ENCODE measurements around the gene NOX5. TPM values are rescaled to one million over a fixed set of nuclear protein-coding genes. Genes with fewer than 3 reads are reported as not detected.

Gene NOX5
- total RNA-seq, 1 experiment from 2014 or later, result not detected

DNA sequence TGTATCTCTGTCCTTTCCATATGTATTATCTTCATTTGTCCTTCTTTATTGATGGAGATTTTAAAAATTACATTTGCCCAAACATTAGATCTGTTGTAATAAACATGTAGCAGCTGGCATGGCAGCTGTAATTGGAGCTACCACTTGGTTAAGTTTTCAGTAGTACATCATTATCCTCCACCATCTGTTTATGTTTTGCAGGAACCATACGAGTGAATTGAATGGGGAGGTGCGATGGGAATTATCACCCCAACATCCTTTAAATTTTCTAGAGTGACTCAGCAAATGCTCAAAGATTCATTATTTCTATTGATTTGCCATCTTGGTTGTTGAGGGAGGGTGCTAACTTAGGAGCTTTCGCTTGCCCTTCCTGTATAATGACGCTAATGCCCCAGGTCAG is 32.6 kb upstream of the NOX5 start:
- ChIA-PET POLR2A (ENCODE audit: low non-redundant PET) (no interaction called here), CTCF (no interaction called here)
- no TSS peak for BruUV-seq (replicated peaks)
- peaks cover 4% of the 10 kb centered on the region for H3K9me3 ChIP-seq (ENCODE audit: low read depth, low read length, poor library complexity, severe bottlenecking)
- TF ChIP-seq EZH2 (IDR thresholded peaks at IDR 0.05; ENCODE audit: borderline replicate concordance, low read depth, low read length, poor library complexity, severe bottlenecking), result no peak
- no peak for TF ChIP-seq CTCF (conservative IDR thresholded peaks at IDR 0.05; ENCODE audit: low read depth, low read length)
- H3K27ac ChIP-seq (ENCODE audit: low read depth, low read length, poor library complexity, severe bottlenecking), result no peak overlapping the region
- DNase-seq (ENCODE audit: low spot score), result no peak
- H3K4me1 ChIP-seq (ENCODE audit: insufficient read depth, low read length, poor library complexity, severe bottlenecking), result no peaks in the 10 kb centered on the region
- intact Hi-C loops (cut with micrococcal nuclease; ENCODE audit: unreplicated experiment), result no loop called here
- H3K36me3 ChIP-seq (ENCODE audit: insufficient read depth, low read length, poor library complexity, severe bottlenecking), result no peaks in the 10 kb centered on the region
- H3K4me3 ChIP-seq (ENCODE audit: low read depth, low read length, poor library complexity, severe bottlenecking), result no peak overlapping the region
- H3K27me3 ChIP-seq (replicated peaks; ENCODE audit: insufficient read depth, low read depth, low read length, poor library complexity), result no peaks in the 10 kb centered on the region

DNA sequence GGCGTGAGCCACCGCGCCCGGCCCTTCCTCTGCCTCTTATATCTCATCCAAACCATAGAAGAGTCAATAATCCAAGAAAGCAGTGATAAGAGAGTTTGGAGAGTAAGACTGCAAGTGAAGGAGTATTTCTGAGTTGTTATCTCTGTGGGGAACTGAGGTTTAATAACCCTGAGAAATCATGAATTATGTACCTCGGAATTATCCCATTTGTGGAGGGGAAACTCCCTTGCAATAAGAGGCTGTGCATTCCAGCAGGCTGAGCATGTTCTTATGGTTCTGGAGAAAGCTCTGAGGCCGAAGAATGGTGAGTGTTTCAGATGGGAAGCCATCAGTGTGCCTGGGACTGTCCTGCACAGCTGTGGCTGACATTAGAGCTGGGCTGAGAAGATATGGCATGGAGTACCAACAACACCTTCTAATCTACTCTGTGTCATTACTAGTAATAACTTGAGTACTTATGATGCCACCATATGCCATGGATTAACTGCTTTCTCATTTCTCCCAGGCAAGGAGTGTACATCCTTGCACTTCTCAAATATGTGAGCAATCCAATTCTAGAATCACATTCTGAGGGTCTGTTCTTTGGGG is 31.4 kb upstream of the NOX5 start:
- DNase-seq (ENCODE audit: low spot score), result no peak
- H3K27ac ChIP-seq (ENCODE audit: low read depth, low read length, poor library complexity, severe bottlenecking), result no peak overlapping the region
- no TSS peak for BruUV-seq (replicated peaks)
- ChIA-PET POLR2A (ENCODE audit: low non-redundant PET) (no interaction called here), CTCF (no interaction called here)
- TF ChIP-seq EZH2 (IDR thresholded peaks at IDR 0.05; ENCODE audit: borderline replicate concordance, low read depth, low read length, poor library complexity, severe bottlenecking) (no peak), CTCF (conservative IDR thresholded peaks at IDR 0.05; ENCODE audit: low read depth, low read length) (no peak)
- no peaks in the 10 kb centered on the region for H3K4me1 ChIP-seq (ENCODE audit: insufficient read depth, low read length, poor library complexity, severe bottlenecking)
- no peaks in the 10 kb centered on the region for H3K36me3 ChIP-seq (ENCODE audit: insufficient read depth, low read length, poor library complexity, severe bottlenecking)
- H3K9me3 ChIP-seq (ENCODE audit: low read depth, low read length, poor library complexity, severe bottlenecking), result no peaks in the 10 kb centered on the region
- intact Hi-C loops (cut with micrococcal nuclease; ENCODE audit: unreplicated experiment), result no loop called here
- H3K27me3 ChIP-seq (replicated peaks; ENCODE audit: insufficient read depth, low read depth, low read length, poor library complexity), result no peaks in the 10 kb centered on the region
- H3K4me3 ChIP-seq (ENCODE audit: low read depth, low read length, poor library complexity, severe bottlenecking), result no peak overlapping the region

- H3K27me3 ChIP-seq (replicated peaks; ENCODE audit: insufficient read depth, low read depth, low read length, poor library complexity), result no peaks in the 10 kb centered on the region
- no peak overlapping the region for H3K4me3 ChIP-seq (ENCODE audit: low read depth, low read length, poor library complexity, severe bottlenecking)
- ChIA-PET POLR2A (ENCODE audit: low non-redundant PET) (no interaction called here), CTCF (no interaction called here)
- intact Hi-C loops (cut with micrococcal nuclease; ENCODE audit: unreplicated experiment), result no loop called here
- H3K36me3 ChIP-seq (ENCODE audit: insufficient read depth, low read length, poor library complexity, severe bottlenecking), result no peaks in the 10 kb centered on the region
- H3K9me3 ChIP-seq (ENCODE audit: low read depth, low read length, poor library complexity, severe bottlenecking), result no peaks in the 10 kb centered on the region
- no peak for DNase-seq (ENCODE audit: low spot score)
- no TSS peak for BruUV-seq (replicated peaks)
- TF ChIP-seq CTCF (conservative IDR thresholded peaks at IDR 0.05; ENCODE audit: low read depth, low read length) (no peak), EZH2 (IDR thresholded peaks at IDR 0.05; ENCODE audit: borderline replicate concordance, low read depth, low read length, poor library complexity, severe bottlenecking) (no peak)
- H3K4me1 ChIP-seq (ENCODE audit: insufficient read depth, low read length, poor library complexity, severe bottlenecking), result no peaks in the 10 kb centered on the region
- H3K27ac ChIP-seq (ENCODE audit: low read depth, low read length, poor library complexity, severe bottlenecking), result no peak overlapping the region
Measured at GRCh38 chr15:68983961-68984481, 30.5 kb upstream of the NOX5 start.
